ENCODE measurements around the gene AIFM2.
"Not testable (repeated sequence)": the region's sequence is repeated elsewhere in the genome, so short reads cannot be mapped to it uniquely, and the experiment has no call there.

The AIFM2 gene

GRCh38 chr10:70090951-70091350 lies 41.7 kb downstream of the AIFM2 start:
- no peak for DNase-seq

- DNase-seq, result no peak
These were observed 42.6 kb downstream of the AIFM2 start for GRCh38 chr10:70090013-70090412.

- DNase-seq, result no peak
These were observed 44.3 kb downstream of the AIFM2 start for GRCh38 chr10:70088308-70088698.

- DNase-seq, result no peak
These were observed 44.9 kb downstream of the AIFM2 start for GRCh38 chr10:70087616-70088307.

GRCh38 chr10:70085975-70086613 lies 46.5 kb downstream of the AIFM2 start:
- DNase-seq, result no peak

GRCh38 chr10:70084189-70084588 lies 48.4 kb downstream of the AIFM2 start:
- DNase-seq, result peak; percentile 27

GRCh38 chr10:70080789-70081188 lies 51.8 kb downstream of the AIFM2 start:
- not testable (repeated sequence) for DNase-seq

GRCh38 chr10:70078937-70079336 lies 53.7 kb downstream of the AIFM2 start:
- DNase-seq, result no peak

- DNase-seq, result no peak
These were observed 54.3 kb downstream of the AIFM2 start for GRCh38 chr10:70078329-70078728.

GRCh38 chr10:70074971-70075370 lies 57.7 kb downstream of the AIFM2 start:
- DNase-seq, result no peak

GRCh38 chr10:70074165-70074564 lies 58.5 kb downstream of the AIFM2 start:
- no peak for DNase-seq

GRCh38 chr10:70070834-70071233 lies 61.8 kb downstream of the AIFM2 start:
- DNase-seq, result no peak

- no peak for DNase-seq
These were observed 63.3 kb downstream of the AIFM2 start for GRCh38 chr10:70069346-70069745.

- no peak for DNase-seq
These were observed 63.7 kb downstream of the AIFM2 start for GRCh38 chr10:70068925-70069324.

- DNase-seq, result no peak
These were observed 65.0 kb downstream of the AIFM2 start for GRCh38 chr10:70067586-70067985.

GRCh38 chr10:70066190-70066589 lies 66.4 kb downstream of the AIFM2 start:
- DNase-seq, result no peak

- no peak for DNase-seq
These were observed 68.1 kb downstream of the AIFM2 start for GRCh38 chr10:70064486-70064885.

GRCh38 chr10:70063418-70064098 lies 69.1 kb downstream of the AIFM2 start:
- no peak for DNase-seq
